Loucy (cell line): ENCODE measurements around the gene CABYR.

Source experiments
- H2AFZ ChIP-seq: fragments of 200-600 bp; sonication (generic); 2 replicates; pipeline ENCODE4 v1.6.0; 2016; ENCODE audit warnings: antibody characterized with exemption, mild to moderate bottlenecking, low read length, moderate library complexity
- H3F3A ChIP-seq: fragments of 200-600 bp; 2 replicates; pipeline ENCODE4 v1.6.0; 2016; ENCODE audit warnings: antibody characterized with exemption, low read depth, mild to moderate bottlenecking
- H3K27me3 ChIP-seq: fragments of 200-600 bp; sonication (generic); 2 replicates; pipeline ENCODE4 v1.6.1; 2014; ENCODE audit warnings: low read length, mild to moderate bottlenecking; ENCODE audit not compliant: insufficient read depth, poor library complexity, severe bottlenecking
- H3K36me3 ChIP-seq: fragments of 200-600 bp; sonication (generic); 2 replicates; pipeline ENCODE4 v1.6.1; 2016; ENCODE audit warnings: low read length; ENCODE audit not compliant: insufficient read depth
- H3K4me1 ChIP-seq: fragments of 200-600 bp; sonication (generic); 2 replicates; pipeline ENCODE4 v1.5.1; 2014; ENCODE audit warnings: low read length, mild to moderate bottlenecking; ENCODE audit not compliant: insufficient read depth, poor library complexity, severe bottlenecking
- H3K4me2 ChIP-seq: fragments of 200-600 bp; sonication (generic); 2 replicates; pipeline ENCODE4 v1.6.0; 2014; ENCODE audit warnings: antibody characterized with exemption, low read length, low read depth, mild to moderate bottlenecking; ENCODE audit not compliant: poor library complexity, severe bottlenecking
- H3K4me3 ChIP-seq: fragments of 200-600 bp; sonication (generic); 2 replicates; pipeline ENCODE4 v1.5.1; 2014; ENCODE audit warnings: low read length, mild to moderate bottlenecking, mixed read lengths; ENCODE audit not compliant: poor library complexity, severe bottlenecking
- H3K79me2 ChIP-seq: fragments of 200-600 bp; sonication (generic); 2 replicates; pipeline ENCODE4 v1.6.1; 2014; ENCODE audit warnings: low read length; ENCODE audit not compliant: insufficient read depth
- H3K9ac ChIP-seq: fragments of 200-600 bp; sonication (generic); 2 replicates; pipeline ENCODE4 v1.6.0; 2014; ENCODE audit warnings: mild to moderate bottlenecking, low read depth, low read length, moderate library complexity; ENCODE audit not compliant: poor library complexity, severe bottlenecking
- H3K9me2 ChIP-seq: fragments of 200-600 bp; sonication (generic); replicated peaks from 2 replicates; pipeline ENCODE4 v1.6.1; 2016; ENCODE audit warnings: low read depth, low read length, mixed read lengths
- H3K9me3 ChIP-seq: fragments of 200-600 bp; sonication (generic); 2 replicates; pipeline ENCODE4 v1.6.1; 2014; ENCODE audit warnings: mild to moderate bottlenecking, antibody characterized with exemption, low read length, low read depth; ENCODE audit not compliant: insufficient read depth
- H4K20me1 ChIP-seq: fragments of 200-600 bp; sonication (generic); 2 replicates; pipeline ENCODE4 v1.6.0; 2014; ENCODE audit warnings: antibody characterized with exemption, low read length, mild to moderate bottlenecking; ENCODE audit not compliant: insufficient read depth, poor library complexity, severe bottlenecking
- EZH2phosphoT487 ChIP-seq: fragments of 200-600 bp; IDR thresholded peaks from 2 replicates; pipeline ENCODE4 v1.6.1; 2018; ENCODE audit warnings: antibody characterized with exemption, mild to moderate bottlenecking, moderate library complexity, borderline replicate concordance
- TF ChIP-seq, protein P1 (sequence below): fragments of 200-600 bp; sonication (generic); conservative IDR thresholded peaks from 2 replicates; pipeline ENCODE4 v1.5.1; 2014; ENCODE audit warnings: mild to moderate bottlenecking, antibody characterized with exemption, low read length

Gene CABYR

DNA sequence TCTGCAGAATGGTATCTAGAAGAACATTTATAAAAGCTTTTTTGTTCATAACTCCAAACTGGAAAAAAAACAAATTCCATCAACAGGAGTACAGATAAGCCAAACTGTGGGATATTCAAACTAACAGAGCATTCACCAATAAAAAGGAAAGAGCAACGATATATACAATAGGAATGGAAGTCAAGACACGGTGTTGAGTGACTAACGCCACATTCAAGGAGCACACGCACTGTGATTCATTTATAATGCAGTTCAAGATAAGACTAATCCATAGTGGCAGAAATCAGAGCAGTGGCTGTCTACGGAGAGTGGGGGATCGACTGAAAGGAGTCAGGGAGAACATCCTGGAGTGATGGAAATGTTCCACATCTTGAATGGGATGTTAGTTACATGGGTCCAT lies 70.7 kb downstream of the CABYR start:
- H2AFZ ChIP-seq: no peak overlapping the region
- H3F3A ChIP-seq: no peaks in the 10 kb centered on the region
- H3K4me2 ChIP-seq: no peak overlapping the region
- H3K79me2 ChIP-seq: no peaks in the 10 kb centered on the region
- H3K9me2 ChIP-seq: no peaks in the 10 kb centered on the region
- H3K9me3 ChIP-seq: no peaks in the 10 kb centered on the region
- H3K4me3 ChIP-seq: no peak overlapping the region
- H3K36me3 ChIP-seq: no peaks in the 10 kb centered on the region
- no peaks in the 10 kb centered on the region for H4K20me1 ChIP-seq
- TF ChIP-seq, protein P1, sequence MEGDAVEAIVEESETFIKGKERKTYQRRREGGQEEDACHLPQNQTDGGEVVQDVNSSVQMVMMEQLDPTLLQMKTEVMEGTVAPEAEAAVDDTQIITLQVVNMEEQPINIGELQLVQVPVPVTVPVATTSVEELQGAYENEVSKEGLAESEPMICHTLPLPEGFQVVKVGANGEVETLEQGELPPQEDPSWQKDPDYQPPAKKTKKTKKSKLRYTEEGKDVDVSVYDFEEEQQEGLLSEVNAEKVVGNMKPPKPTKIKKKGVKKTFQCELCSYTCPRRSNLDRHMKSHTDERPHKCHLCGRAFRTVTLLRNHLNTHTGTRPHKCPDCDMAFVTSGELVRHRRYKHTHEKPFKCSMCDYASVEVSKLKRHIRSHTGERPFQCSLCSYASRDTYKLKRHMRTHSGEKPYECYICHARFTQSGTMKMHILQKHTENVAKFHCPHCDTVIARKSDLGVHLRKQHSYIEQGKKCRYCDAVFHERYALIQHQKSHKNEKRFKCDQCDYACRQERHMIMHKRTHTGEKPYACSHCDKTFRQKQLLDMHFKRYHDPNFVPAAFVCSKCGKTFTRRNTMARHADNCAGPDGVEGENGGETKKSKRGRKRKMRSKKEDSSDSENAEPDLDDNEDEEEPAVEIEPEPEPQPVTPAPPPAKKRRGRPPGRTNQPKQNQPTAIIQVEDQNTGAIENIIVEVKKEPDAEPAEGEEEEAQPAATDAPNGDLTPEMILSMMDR: no peak
- TF ChIP-seq EZH2phosphoT487: no peak
- no peaks in the 10 kb centered on the region for H3K27me3 ChIP-seq
- no peak overlapping the region for H3K9ac ChIP-seq
- H3K4me1 ChIP-seq: no peaks in the 10 kb centered on the region
